Measurements from ENCODE around the gene FBLN5. TPM values are rescaled to one million over a fixed set of nuclear protein-coding genes. Genes with fewer than 3 reads are reported as not detected.

Gene FBLN5
- total and polyA plus RNA-seq, 9 of the 15 experiments (the other 6 are each of a cell fraction or from before 2014, with no cell fraction given), result 0.11 to 0.22 TPM; not detected in 7

DNA sequence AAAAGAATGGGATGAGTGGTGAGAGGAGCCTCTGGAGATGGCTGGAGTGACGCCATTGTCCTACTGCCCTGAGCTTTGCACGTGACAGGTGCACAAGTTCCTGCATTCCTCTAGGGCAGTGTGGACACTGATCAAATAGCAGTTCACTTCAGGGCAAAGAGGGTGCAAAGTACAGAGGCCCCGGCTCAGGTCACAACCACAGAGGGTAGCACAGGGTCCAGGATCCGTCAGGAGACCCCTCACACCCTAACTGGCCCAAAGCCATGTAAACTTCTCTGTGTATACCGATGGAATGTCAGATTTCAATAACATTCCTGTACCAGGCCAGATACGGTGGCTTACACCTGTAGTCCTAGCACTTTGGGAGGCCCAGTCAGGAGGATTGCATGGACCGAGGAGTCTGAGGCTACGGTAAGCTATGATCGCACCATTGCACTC lies 10.4 kb upstream of the FBLN5 start:
- WGBS (ENCODE audit: insufficient coverage, low coverage, missing lambda C conversion rate), result 14% methylated on average over 6 of the region's 9 CpGs
- DNase-seq (ENCODE audit: extremely low read depth in 1 of 4, low spot score in 3 of 4), result no peak
- Histone ChIP-seq H4K20me1 (replicated peaks; ENCODE audit: control insufficient read depth, insufficient read depth, low read length) (no peaks in the 10 kb centered on the region), H3K79me2 (ENCODE audit: control insufficient read depth, insufficient read depth, low read length) (no peaks in the 10 kb centered on the region), H3K9me3 (replicated peaks; ENCODE audit: control insufficient read depth, insufficient read depth, low read depth, low read length) (no peaks in the 10 kb centered on the region), H3K36me3 (ENCODE audit: control insufficient read depth, insufficient read depth, low read length) (no peaks in the 10 kb centered on the region), H3K9me1 (ENCODE audit: control insufficient read depth, insufficient read depth, low read length) (no peaks in the 10 kb centered on the region), H3K4me1 (replicated peaks in 1 of 2; ENCODE audit: control insufficient read depth in 2 of 2, insufficient read depth in 2 of 2, low read length in 2 of 2) (no peaks in the 10 kb centered on the region), H3K27ac (ENCODE audit: extremely low read depth, low read depth, low read length) (no peak overlapping the region), H3K9ac (ENCODE audit: insufficient read depth in 1 of 2, low read depth in 2 of 2, low read length in 2 of 2) (no peak overlapping the region), H3K27me3 (ENCODE audit: control insufficient read depth in 2 of 2, insufficient read depth in 2 of 2, low read length in 2 of 2) (peaks cover 0 to 14% of the 10 kb centered on the region in 2 experiments; a peak in 3 of 5 replicates), H3K4me3 (no peak overlapping the region), H2AFZ (ENCODE audit: low read depth, low read length) (no peak overlapping the region), H3K4me2 (ENCODE audit: insufficient read depth, low read length) (no peak overlapping the region)
- peak; percentile 45; the same call in 2 of the 3 replicates for ATAC-seq
- no peak for TF ChIP-seq PHB (CRISPR knock-in tag; IDR thresholded peaks at IDR 0.05)
- peak; percentile 30; the same call in 1 of the 2 replicates for TF ChIP-seq BHLHE40 (IDR thresholded peaks at IDR 0.05; ENCODE audit: low read length)
- no peak for TF ChIP-seq CXXC5 (CRISPR knock-in tag; IDR thresholded peaks at IDR 0.05)
- no peak for TF ChIP-seq KAT2B (IDR thresholded peaks at IDR 0.05; ENCODE audit: low read depth, low read length)
- no peak for TF ChIP-seq SUPT5H (IDR thresholded peaks at IDR 0.05)
- TF ChIP-seq, protein P1, sequence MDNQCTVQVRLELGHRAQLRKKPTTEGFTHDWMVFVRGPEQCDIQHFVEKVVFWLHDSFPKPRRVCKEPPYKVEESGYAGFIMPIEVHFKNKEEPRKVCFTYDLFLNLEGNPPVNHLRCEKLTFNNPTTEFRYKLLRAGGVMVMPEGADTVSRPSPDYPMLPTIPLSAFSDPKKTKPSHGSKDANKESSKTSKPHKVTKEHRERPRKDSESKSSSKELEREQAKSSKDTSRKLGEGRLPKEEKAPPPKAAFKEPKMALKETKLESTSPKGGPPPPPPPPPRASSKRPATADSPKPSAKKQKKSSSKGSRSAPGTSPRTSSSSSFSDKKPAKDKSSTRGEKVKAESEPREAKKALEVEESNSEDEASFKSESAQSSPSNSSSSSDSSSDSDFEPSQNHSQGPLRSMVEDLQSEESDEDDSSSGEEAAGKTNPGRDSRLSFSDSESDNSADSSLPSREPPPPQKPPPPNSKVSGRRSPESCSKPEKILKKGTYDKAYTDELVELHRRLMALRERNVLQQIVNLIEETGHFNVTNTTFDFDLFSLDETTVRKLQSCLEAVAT (IDR thresholded peaks at IDR 0.05), result no peak
- TF ChIP-seq MEF2A (IDR thresholded peaks at IDR 0.05; ENCODE audit: control insufficient read depth, low read depth, low read length), result no peak
- TF ChIP-seq, protein P2, sequence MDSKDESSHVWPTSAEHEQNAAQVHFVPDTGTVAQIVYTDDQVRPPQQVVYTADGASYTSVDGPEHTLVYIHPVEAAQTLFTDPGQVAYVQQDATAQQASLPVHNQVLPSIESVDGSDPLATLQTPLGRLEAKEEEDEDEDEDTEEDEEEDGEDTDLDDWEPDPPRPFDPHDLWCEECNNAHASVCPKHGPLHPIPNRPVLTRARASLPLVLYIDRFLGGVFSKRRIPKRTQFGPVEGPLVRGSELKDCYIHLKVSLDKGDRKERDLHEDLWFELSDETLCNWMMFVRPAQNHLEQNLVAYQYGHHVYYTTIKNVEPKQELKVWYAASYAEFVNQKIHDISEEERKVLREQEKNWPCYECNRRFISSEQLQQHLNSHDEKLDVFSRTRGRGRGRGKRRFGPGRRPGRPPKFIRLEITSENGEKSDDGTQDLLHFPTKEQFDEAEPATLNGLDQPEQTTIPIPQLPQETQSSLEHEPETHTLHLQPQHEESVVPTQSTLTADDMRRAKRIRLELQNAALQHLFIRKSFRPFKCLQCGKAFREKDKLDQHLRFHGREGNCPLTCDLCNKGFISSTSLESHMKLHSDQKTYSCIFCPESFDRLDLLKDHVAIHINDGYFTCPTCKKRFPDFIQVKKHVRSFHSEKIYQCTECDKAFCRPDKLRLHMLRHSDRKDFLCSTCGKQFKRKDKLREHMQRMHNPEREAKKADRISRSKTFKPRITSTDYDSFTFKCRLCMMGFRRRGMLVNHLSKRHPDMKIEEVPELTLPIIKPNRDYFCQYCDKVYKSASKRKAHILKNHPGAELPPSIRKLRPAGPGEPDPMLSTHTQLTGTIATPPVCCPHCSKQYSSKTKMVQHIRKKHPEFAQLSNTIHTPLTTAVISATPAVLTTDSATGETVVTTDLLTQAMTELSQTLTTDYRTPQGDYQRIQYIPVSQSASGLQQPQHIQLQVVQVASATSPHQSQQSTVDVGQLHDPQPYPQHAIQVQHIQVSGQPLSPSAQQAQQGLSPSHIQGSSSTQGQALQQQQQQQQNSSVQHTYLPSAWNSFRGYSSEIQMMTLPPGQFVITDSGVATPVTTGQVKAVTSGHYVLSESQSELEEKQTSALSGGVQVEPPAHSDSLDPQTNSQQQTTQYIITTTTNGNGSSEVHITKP (IDR thresholded peaks at IDR 0.05; ENCODE audit: partially characterized antibody), result no peak
- POLR2A ChIA-PET, result interaction anchor here (0.8 kb wide), 1 partner anchor 11 kb away, joined by 4 read pairs; no protein-coding TSS in a partner anchor
- in situ Hi-C loops (cut with MboI) (no loop called here), intact Hi-C loops (cut with micrococcal nuclease) (no loop called here)
- CTCF ChIA-PET (ENCODE audit: low intra/inter-chr PET ratio), result no interaction called here
- FAIRE-seq, result no peak
- BruUV-seq (replicated peaks), result no TSS peak

Data from K562 (cell line).